GM12875 (cell line): ENCODE data around the gene PTPN22.

Experiments
- H3K4me3 ChIP-seq: one replicate; pipeline ENCODE4 v1.5.1; 2011; ENCODE audit warnings: low read depth, low read length, control low read depth
- CTCF ChIP-seq: IDR thresholded peaks from 2 replicates; pipeline ENCODE4 v1.5.1; 2011; ENCODE audit warnings: low read depth, mild to moderate bottlenecking, control low read depth, inconsistent platforms, low read length, moderate library complexity, borderline replicate concordance; ENCODE audit not compliant: insufficient read depth

Gene PTPN22

GRCh38 chr1:113871597-113872113, at the start of gene PTPN22:
PTPN22 (minus strand) TSS chr1:113871712.
- peak within 1 kb of the TSS; percentile 54 for H3K4me3 ChIP-seq
- no peak for TF ChIP-seq CTCF

GRCh38 chr1:113918243-113918642, 46.7 kb upstream of the PTPN22 start:
- TF ChIP-seq CTCF, result no peak

GRCh38 chr1:113917400-113918082, 46.0 kb upstream of the PTPN22 start:
- TF ChIP-seq CTCF, result no peak

More at GRCh38 chr1:113918243-113918642, 46.7 kb upstream of the PTPN22 start:
- no peak overlapping the region for H3K4me3 ChIP-seq

GRCh38 chr1:113916974-113917373, 45.5 kb upstream of the PTPN22 start:
- no peak overlapping the region for H3K4me3 ChIP-seq
- no peak for TF ChIP-seq CTCF

More at GRCh38 chr1:113917400-113918082, 46.0 kb upstream of the PTPN22 start:
- H3K4me3 ChIP-seq, result no peak overlapping the region

- no peak overlapping the region for H3K4me3 ChIP-seq
- TF ChIP-seq CTCF, result no peak
Measured at GRCh38 chr1:113913887-113914664, 42.6 kb upstream of the PTPN22 start.

- TF ChIP-seq CTCF, result no peak
Measured at GRCh38 chr1:113913312-113913668, 41.8 kb upstream of the PTPN22 start.

More at GRCh38 chr1:113913312-113913668, 41.8 kb upstream of the PTPN22 start:
- no peak overlapping the region for H3K4me3 ChIP-seq
